ENCODE measurements around the gene SRR. TPM values are rescaled to one million over a fixed set of nuclear protein-coding genes. Genes with fewer than 3 reads are reported as not detected.

The SRR gene
- total and polyA plus RNA-seq, 9 of the 15 experiments (the other 6 are each of a cell fraction or from before 2014, with no cell fraction given), result 5.0 to 19.4 (median 7.9) TPM

GRCh38 chr17:2373179-2373578 is 69.4 kb downstream of the SRR start:
- BruUV-seq (replicated peaks), result no TSS peak
- 92% methylated on average over 8 of the region's 18 CpGs for WGBS (ENCODE audit: insufficient coverage, low coverage, missing lambda C conversion rate)
- ATAC-seq, result no peak
- Histone ChIP-seq H3K4me2 (ENCODE audit: insufficient read depth, low read length) (no peak overlapping the region), H3K9ac (ENCODE audit: insufficient read depth in 1 of 2, low read depth in 2 of 2, low read length in 2 of 2) (peak overlapping the region in 1 of 2 experiments; percentile 13; a peak in 1 of 4 replicates), H3K9me3 (replicated peaks; ENCODE audit: control insufficient read depth, insufficient read depth, low read depth, low read length) (no peaks in the 10 kb centered on the region), H3K27ac (ENCODE audit: extremely low read depth, low read depth, low read length) (no peak overlapping the region), H3K9me1 (ENCODE audit: control insufficient read depth, insufficient read depth, low read length) (no peaks in the 10 kb centered on the region), H4K20me1 (replicated peaks; ENCODE audit: control insufficient read depth, insufficient read depth, low read length) (no peaks in the 10 kb centered on the region), H3K27me3 (ENCODE audit: control insufficient read depth in 2 of 2, insufficient read depth in 2 of 2, low read length in 2 of 2) (no peaks in the 10 kb centered on the region), H3K4me1 (replicated peaks in 1 of 2; ENCODE audit: control insufficient read depth in 2 of 2, insufficient read depth in 2 of 2, low read length in 2 of 2) (peaks cover 0 to 17% of the 10 kb centered on the region in 2 experiments; a peak in 3 of 5 replicates), H3K36me3 (ENCODE audit: control insufficient read depth, insufficient read depth, low read length) (no peaks in the 10 kb centered on the region), H2AFZ (ENCODE audit: low read depth, low read length) (no peak overlapping the region), H3K79me2 (ENCODE audit: control insufficient read depth, insufficient read depth, low read length) (no peaks in the 10 kb centered on the region), H3K4me3 (no peak overlapping the region)
- CTCF ChIA-PET (ENCODE audit: low intra/inter-chr PET ratio), result no interaction called here
- intact Hi-C loops (cut with micrococcal nuclease), result no loop called here
- in situ Hi-C loops (cut with MboI), result no loop called here
- no peak for DNase-seq (ENCODE audit: extremely low read depth in 1 of 4, low spot score in 3 of 4)
- POLR2A ChIA-PET, result no interaction called here
- FAIRE-seq, result no peak
- TF ChIP-seq POLR2B (IDR thresholded peaks at IDR 0.05; ENCODE audit: low read depth, partially characterized antibody), result no peak
- no peak for TF ChIP-seq ZFP30 (CRISPR knock-in tag; IDR thresholded peaks at IDR 0.05; ENCODE audit: borderline replicate concordance)
- TF ChIP-seq ZNF23 (CRISPR knock-in tag; IDR thresholded peaks at IDR 0.05), result no peak
- TF ChIP-seq ZNF232 (CRISPR knock-in tag; IDR thresholded peaks at IDR 0.05), result no peak
- no peak for TF ChIP-seq POLR2AphosphoS5 (IDR thresholded peaks at IDR 0.05; ENCODE audit: control insufficient read depth, insufficient read depth, low read depth, low read length)
- TF ChIP-seq RBM15 (IDR thresholded peaks at IDR 0.05; ENCODE audit: insufficient read depth, low read length), result no peak
- no peak for TF ChIP-seq JUNB (CRISPR knock-in tag; conservative IDR thresholded peaks at IDR 0.05)
- no peak for TF ChIP-seq SIRT6 (IDR thresholded peaks at IDR 0.05; ENCODE audit: low read depth, low read length)
- no peak for TF ChIP-seq CUX1 (CRISPR knock-in tag; IDR thresholded peaks at IDR 0.05)
- no peak for TF ChIP-seq EP300 (IDR thresholded peaks at IDR 0.05; ENCODE audit: low read length)
- TF ChIP-seq ARID4B (CRISPR knock-in tag; IDR thresholded peaks at IDR 0.05), result no peak
- TF ChIP-seq ZNF121 (CRISPR knock-in tag; conservative IDR thresholded peaks at IDR 0.05), result no peak
- TF ChIP-seq MITF (IDR thresholded peaks at IDR 0.05), result no peak
